HepG2 (cell line): ENCODE measurements around the gene TREH. TPM values are rescaled to one million over a fixed set of nuclear protein-coding genes. Genes with fewer than 3 reads are reported as not detected.

Experiments
- ATF5 ChIP-seq: sonication (generic); formaldehyde crosslinking; IDR thresholded peaks from 2 replicates; pipeline ENCODE4 v1.4.0; 2020; ENCODE audit warnings: mild to moderate bottlenecking, low read depth, missing genetic modification reagents
- CBX5 ChIP-seq: sonication (generic); formaldehyde crosslinking; IDR thresholded peaks from 2 replicates; pipeline ENCODE4 v1.4.0; 2020; ENCODE audit warnings: missing genetic modification reagents, borderline replicate concordance
- HNRNPL ChIP-seq: fragments of 200-400 bp; formaldehyde crosslinking; IDR thresholded peaks from 2 replicates; pipeline ENCODE4 v1.6.1; 2017; ENCODE audit warnings: mild to moderate bottlenecking, low read depth, low read length
- HOXA5 ChIP-seq: sonication (generic); formaldehyde crosslinking; IDR thresholded peaks from 2 replicates; pipeline ENCODE4 v1.4.0; 2020; ENCODE audit warnings: missing genetic modification reagents
- IKZF1 ChIP-seq: fragments of 450-650 bp; IDR thresholded peaks from 2 replicates; pipeline ENCODE4 v1.7.1; 2016
- JUN ChIP-seq: sonication (generic); formaldehyde crosslinking; IDR thresholded peaks from 2 replicates; pipeline ENCODE4 v1.4.0; 2020; ENCODE audit warnings: mild to moderate bottlenecking, missing genetic modification reagents
- JUND ChIP-seq: sonication (generic); formaldehyde crosslinking; IDR thresholded peaks from 2 replicates; pipeline ENCODE4 v1.8.0; 2022; ENCODE audit warnings: mild to moderate bottlenecking, missing genetic modification reagents
- MAFF ChIP-seq: IDR thresholded peaks from 2 replicates; pipeline ENCODE4 v1.6.1; 2011; ENCODE audit warnings: low read depth, low read length, improper control_type of control experiment
- MIER3 ChIP-seq: IDR thresholded peaks from 2 replicates; pipeline ENCODE4 v1.6.1; 2016; ENCODE audit warnings: missing compliant biosample characterization, borderline replicate concordance
- MLLT10 ChIP-seq: sonication (generic); formaldehyde crosslinking; IDR thresholded peaks from 2 replicates; pipeline ENCODE4 v1.4.0; 2020; ENCODE audit warnings: missing genetic modification reagents
- NFKBIZ ChIP-seq: IDR thresholded peaks from 2 replicates; pipeline ENCODE4 v1.6.1; 2018; ENCODE audit warnings: missing genetic modification reagents, missing compliant biosample characterization
- NFYB ChIP-seq: sonication (generic); formaldehyde crosslinking; IDR thresholded peaks from 2 replicates; pipeline ENCODE4 v1.4.0; 2020; ENCODE audit warnings: missing genetic modification reagents
- NR2F6 ChIP-seq, 2 experiments: IDR thresholded peaks; 2 replicates each; pipeline ENCODE4 v1.6.1; 2016; ENCODE audit warnings: antibody characterized with exemption in 1 of 2, mild to moderate bottlenecking in 1 of 2
- POLR2G ChIP-seq: fragments of 200-400 bp; formaldehyde crosslinking; IDR thresholded peaks from 2 replicates; pipeline ENCODE4 v1.6.1; 2018; ENCODE audit warnings: mild to moderate bottlenecking, low read depth, low read length, moderate library complexity
- PRDM4 ChIP-seq: sonication (generic); formaldehyde crosslinking; IDR thresholded peaks from 2 replicates; pipeline ENCODE4 v1.9.0; 2021; ENCODE audit warnings: missing genetic modification reagents, borderline replicate concordance
- RBM39 ChIP-seq: fragments of 200-400 bp; formaldehyde crosslinking; IDR thresholded peaks from one replicate; pipeline ENCODE4 v1.6.1; 2018; ENCODE audit warnings: antibody characterized with exemption, mild to moderate bottlenecking, low read depth, low read length; ENCODE audit not compliant: poor library complexity, severe bottlenecking
- ZBTB7A ChIP-seq: sonication (generic); formaldehyde crosslinking; IDR thresholded peaks from 2 replicates; pipeline ENCODE4 v1.8.0; 2022; ENCODE audit warnings: mild to moderate bottlenecking, missing genetic modification reagents
- ZC3H13 ChIP-seq: sonication (generic); formaldehyde crosslinking; IDR thresholded peaks from 2 replicates; pipeline ENCODE4 v1.8.1; 2023; ENCODE audit warnings: mild to moderate bottlenecking, missing genetic modification reagents, moderate library complexity
- ZNF367 ChIP-seq: sonication (generic); formaldehyde crosslinking; IDR thresholded peaks from 2 replicates; pipeline ENCODE4 v1.4.0; 2020; ENCODE audit warnings: missing genetic modification reagents, borderline replicate concordance
- ZNF383 ChIP-seq: sonication (generic); formaldehyde crosslinking; IDR thresholded peaks from 2 replicates; pipeline ENCODE4 v1.4.0; 2020; ENCODE audit warnings: missing genetic modification reagents, mild to moderate bottlenecking, borderline replicate concordance
- ZNF609 ChIP-seq: sonication (generic); formaldehyde crosslinking; IDR thresholded peaks from 2 replicates; pipeline ENCODE4 v1.4.0; 2020; ENCODE audit warnings: mild to moderate bottlenecking, missing genetic modification reagents, borderline replicate concordance
- ZNF629 ChIP-seq: sonication (generic); formaldehyde crosslinking; conservative IDR thresholded peaks from 2 replicates; pipeline ENCODE4 v1.5.0; 2020; ENCODE audit warnings: missing genetic modification reagents
- polyA plus RNA-seq, 8 experiments: library from polyadenylated mRNA; depleted of rRNA in 3 of 8; stranded (reverse) in 7 of 8; unstranded in 1 of 8; fragments of >200 nt; fragmentation: Illumina TruSeq in 4 of 8; extraction: Trizol in 4 of 8; gene quantifications; 2 replicates each; pipeline versions ENCODE4 v1.2.1 to v1.2.3, GENCODE V29; 2011 to 2016; ENCODE audit warnings: low read depth in 4 of 8, missing spikeins in 1 of 8, mixed read lengths in 1 of 8; ENCODE audit not compliant: insufficient read depth in 1 of 8
- total RNA-seq, 5 experiments: library from RNA; depleted of rRNA; stranded (reverse); fragments of >200 nt; fragmentation: Illumina TruSeq; extraction: Trizol; gene quantifications; 2 replicates each; pipeline ENCODE4 v1.2.3, GENCODE V29; 2016; ENCODE audit warnings: low read depth in 1 of 5

The TREH gene
- total and polyA plus RNA-seq, 2 of the 13 experiments (the other 11 are each of a cell fraction or from before 2014, with no cell fraction given), result 0.53 to 0.86 TPM

GRCh38 chr11:118689852-118690552, 10.6 kb upstream of the TREH start (continued):
- TF ChIP-seq PRDM4 (no peak), ZNF629 (CRISPR knock-in tag) (0 out of 2 replicates have a peak, but pooled peaks have one; percentile 36), NFKBIZ (CRISPR knock-in tag) (no peak), ZNF609 (CRISPR knock-in tag) (no peak; the same call in 1 of the 2 replicates), MLLT10 (CRISPR knock-in tag) (no peak), JUND (CRISPR knock-in tag) (no peak), POLR2G (peak; percentile 46), ZNF383 (CRISPR knock-in tag) (no peak), ATF5 (no peak), IKZF1 (no peak), JUN (CRISPR knock-in tag) (no peak), ZBTB7A (CRISPR knock-in tag) (no peak), RBM39 (no peak), NFYB (CRISPR knock-in tag) (no peak), MAFF (no peak), HOXA5 (CRISPR knock-in tag) (peak; percentile 56; the same call in 1 of the 2 replicates), ZC3H13 (CRISPR knock-in tag) (no peak), NR2F6 (IDR thresholded peaks at IDR 0.05) (peak; percentile 42; the same call in 1 of the 2 replicates), NR2F6 (CRISPR knock-in tag; IDR thresholded peaks at IDR 0.05) (peak; percentile 72), MIER3 (CRISPR knock-in tag) (peak; percentile 40; the same call in 1 of the 2 replicates), ZNF367 (CRISPR knock-in tag) (no peak), CBX5 (CRISPR knock-in tag) (no peak; the same call in 1 of the 2 replicates), HNRNPL (peak; percentile 90)
